Aorta (tissue), 5 donors: ENCODE results near the gene DENND1A. TPM values are rescaled to one million over a fixed set of nuclear protein-coding genes. Genes with fewer than 3 reads are reported as not detected.

Experiments
- ATAC-seq: fragments of 200-7000 bp; cut with Tn5 transposase; one replicate; pipeline ENCODE4 v1.9.1; 2022; ENCODE audit warnings: moderate library complexity; ENCODE audit not compliant: low FRiP score
- DNase-seq, 2 donors: peaks; one replicate each; pipeline ENCODE4 v3.0.0-alpha.2; 2020
- H3K27ac ChIP-seq, 2 donors: one replicate each; pipeline ENCODE4 v1.5.1; 2013; ENCODE audit warnings: low read length in 2 of 2, mild to moderate bottlenecking in 2 of 2, moderate library complexity in 2 of 2, control low read depth in 1 of 2, inconsistent platforms in 1 of 2, low read depth in 1 of 2
- H3K27me3 ChIP-seq, 2 donors: one replicate each; pipeline ENCODE4 v1.6.1; 2013; ENCODE audit warnings: control low read depth in 1 of 2, low read length in 1 of 2, mild to moderate bottlenecking in 1 of 2, moderate library complexity in 1 of 2; ENCODE audit not compliant: insufficient read depth in 2 of 2, control insufficient read depth in 1 of 2
- H3K36me3 ChIP-seq, 2 donors: one replicate each; pipeline ENCODE4 v1.6.1; 2013; ENCODE audit warnings: control low read depth in 1 of 2, low read length in 1 of 2, mild to moderate bottlenecking in 1 of 2; ENCODE audit not compliant: insufficient read depth in 2 of 2, control insufficient read depth in 1 of 2
- H3K4me1 ChIP-seq, 2 donors: one replicate each; pipeline ENCODE4 v1.6.1; 2013; ENCODE audit warnings: low read length in 2 of 2, control low read depth in 1 of 2, mild to moderate bottlenecking in 1 of 2, moderate library complexity in 1 of 2; ENCODE audit not compliant: insufficient read depth in 2 of 2, control insufficient read depth in 1 of 2
- H3K4me3 ChIP-seq, 2 donors: one replicate each; pipeline ENCODE4 v1.5.1; 2013; ENCODE audit warnings: low read length in 2 of 2, control low read depth in 1 of 2, mild to moderate bottlenecking in 1 of 2
- H3K9me3 ChIP-seq: one replicate; pipeline ENCODE4 v1.6.1; 2013; ENCODE audit warnings: mild to moderate bottlenecking, low read length; ENCODE audit not compliant: control insufficient read depth
- WGBS, 2 donors: extraction: QIAGEN DNeasy Blood & Tissue Kit; methylation state at CpG; one replicate each; pipeline ENCODE4 v1.1.7; 2013; 5-methylcytosine and 5-hydroxymethylcytosine counted together
- intact Hi-C, 2 donors: fragments of 100-400 bp; cut with DNase I; formaldehyde crosslinking; loops; one replicate each; pipeline versions ENCODE4 v1.14.2 to v1.15.0; 2022
- polyA plus RNA-seq, 2 donors: library from polyadenylated mRNA; stranded (reverse); fragments of 200-250 nt; gene quantifications; one replicate each; pipeline ENCODE4 v1.2.3, GENCODE V29; 2013
- total RNA-seq, 2 donors: library from RNA; stranded (reverse); fragmentation: NEBNext Ultra II Directional; extraction: Animal tissue kit (Norgen Biotek cat#: 25700); gene quantifications; one replicate each; pipeline ENCODE4 v1.2.1, GENCODE V29; 2021
- donor health status: healthy with polysubstance abuse.
- donor health status: Bipolar disorder and iron deficiency.
- donor health status: DM: no; HTN: no; CAD: no.
- donor health status: DM: no; HTN: no; CAD: no.
- donor health status: DM: yes; HTN: yes; CAD: no.

The DENND1A gene
- total and polyA plus RNA-seq, 4 donors = 6.9 to 31.4 (median 15.3) TPM

GRCh38 chr9:123447934-123448646 lies 481.8 kb downstream of the DENND1A start:
- H3K4me3 ChIP-seq = no peak overlapping the region
- 94% methylated on average over 9 of the region's 9 CpGs for WGBS, 2 donors
- ATAC-seq (no peak), DNase-seq (no peak)
- no peaks in the 10 kb centered on the region for H3K36me3 ChIP-seq
- H3K27me3 ChIP-seq = no peaks in the 10 kb centered on the region
- no peaks in the 10 kb centered on the region for H3K4me1 ChIP-seq
- no peak overlapping the region for H3K27ac ChIP-seq
- intact Hi-C loops = no loop called here
- no peaks in the 10 kb centered on the region for H3K9me3 ChIP-seq

DNA sequence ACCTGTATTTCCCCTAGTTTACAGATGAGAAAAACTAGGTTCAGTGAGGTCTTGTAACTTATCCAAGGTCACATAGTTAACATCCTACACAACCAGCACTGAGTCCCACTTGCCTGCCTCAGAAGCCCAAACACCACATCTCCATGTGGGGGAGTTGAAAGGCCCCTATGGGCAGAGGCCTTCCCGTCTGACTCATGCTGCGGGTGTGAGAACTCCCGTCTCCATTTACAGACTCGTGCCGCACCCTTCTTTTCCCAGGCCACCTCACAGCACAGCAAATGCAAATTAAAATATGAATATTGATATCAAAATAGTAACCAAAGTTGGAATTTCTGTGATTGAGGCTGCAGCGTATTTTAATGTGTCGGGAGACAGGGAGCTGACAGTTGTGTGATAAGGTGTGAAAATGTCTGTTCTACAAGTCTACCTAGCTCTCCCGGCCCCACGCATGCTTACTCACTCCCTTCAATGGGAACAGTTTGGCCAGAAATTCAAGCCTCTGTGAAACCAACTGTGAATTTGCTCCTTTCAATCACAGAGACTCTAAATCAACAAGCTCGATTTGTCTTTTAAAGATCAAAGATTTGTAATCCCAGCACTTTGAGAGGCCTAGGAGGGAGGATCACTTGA lies 483.8 kb downstream of the DENND1A start:
- no peak for DNase-seq
- H3K9me3 ChIP-seq = no peaks in the 10 kb centered on the region

GRCh38 chr9:123445116-123445515 lies 484.8 kb downstream of the DENND1A start:
- no peak overlapping the region for H3K4me3 ChIP-seq
- no peaks in the 10 kb centered on the region for H3K27me3 ChIP-seq
- no peaks in the 10 kb centered on the region for H3K9me3 ChIP-seq
- 96 to 97% methylated on average over 7 of the region's 7 CpGs for WGBS, 2 donors
- H3K27ac ChIP-seq = no peak overlapping the region
- ATAC-seq (no peak), DNase-seq (no peak)
- no peaks in the 10 kb centered on the region for H3K36me3 ChIP-seq
- H3K4me1 ChIP-seq = no peaks in the 10 kb centered on the region
- intact Hi-C loops = no loop called here

More for the DNA sequence above, 483.8 kb downstream of the DENND1A start:
- H3K4me3 ChIP-seq = no peak overlapping the region
- H3K36me3 ChIP-seq = no peaks in the 10 kb centered on the region
- H3K4me1 ChIP-seq = no peaks in the 10 kb centered on the region
- H3K27me3 ChIP-seq = no peaks in the 10 kb centered on the region
- no peak for ATAC-seq
- WGBS, 2 donors = 91 to 95% methylated on average over 10 of the region's 10 CpGs
- intact Hi-C loops = no loop called here
- no peak overlapping the region for H3K27ac ChIP-seq

DNA sequence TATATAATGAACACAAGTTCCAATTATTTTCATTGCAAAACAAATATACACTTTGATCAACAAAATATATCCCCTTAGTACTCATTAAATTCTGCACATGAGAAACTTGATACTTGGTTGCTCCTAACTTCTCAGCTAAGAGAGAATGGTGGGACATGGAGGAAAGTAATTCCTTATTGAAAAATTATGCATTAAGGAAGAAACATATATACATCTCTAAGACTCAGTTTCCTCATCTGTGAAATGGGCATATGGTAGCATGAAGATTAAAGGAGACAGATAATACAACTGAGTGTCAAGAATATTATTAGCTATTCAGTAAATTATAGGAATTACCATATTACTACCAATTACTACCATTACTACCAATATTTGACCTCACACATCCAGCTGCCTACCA lies 488.2 kb downstream of the DENND1A start:
- H3K4me3 ChIP-seq = no peak overlapping the region
- no peaks in the 10 kb centered on the region for H3K4me1 ChIP-seq
- DNase-seq (no peak), ATAC-seq (no peak)
- no peaks in the 10 kb centered on the region for H3K27me3 ChIP-seq
- H3K36me3 ChIP-seq = no peaks in the 10 kb centered on the region
- H3K27ac ChIP-seq = no peak overlapping the region
- intact Hi-C loops = no loop called here
- no peaks in the 10 kb centered on the region for H3K9me3 ChIP-seq

DNA sequence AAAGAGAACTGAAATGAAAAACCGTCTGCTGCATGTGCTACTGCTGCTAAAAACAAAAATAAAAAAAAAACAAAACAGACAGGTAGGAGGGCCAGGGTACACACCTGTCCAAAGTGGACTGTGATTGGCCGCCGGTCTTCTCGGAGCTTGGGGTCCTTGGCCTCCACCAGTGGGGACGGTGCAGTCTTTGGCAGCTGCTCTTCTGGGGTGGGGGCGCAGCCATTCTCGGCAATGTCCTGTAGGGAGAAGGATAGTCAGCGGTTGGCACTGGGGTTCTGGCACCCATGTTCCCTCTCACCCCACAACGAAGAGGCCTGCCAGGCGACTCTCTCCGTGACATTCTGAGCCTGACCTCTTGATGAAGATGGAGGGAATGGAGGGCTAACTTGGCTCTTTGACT lies 489.7 kb downstream of the DENND1A start:
- WGBS, 2 donors = 92 to 95% methylated on average over 11 of the region's 11 CpGs
- ATAC-seq (no peak), DNase-seq (peak in 1 of 2 donors; percentile 59)
- no peaks in the 10 kb centered on the region for H3K27me3 ChIP-seq
- H3K9me3 ChIP-seq = no peaks in the 10 kb centered on the region
- H3K27ac ChIP-seq = no peak overlapping the region
- H3K36me3 ChIP-seq = peaks cover 0 to 2% of the 10 kb centered on the region in 2 donors
- no peak overlapping the region for H3K4me3 ChIP-seq
- no peaks in the 10 kb centered on the region for H3K4me1 ChIP-seq
- intact Hi-C loops = no loop called here

DNA sequence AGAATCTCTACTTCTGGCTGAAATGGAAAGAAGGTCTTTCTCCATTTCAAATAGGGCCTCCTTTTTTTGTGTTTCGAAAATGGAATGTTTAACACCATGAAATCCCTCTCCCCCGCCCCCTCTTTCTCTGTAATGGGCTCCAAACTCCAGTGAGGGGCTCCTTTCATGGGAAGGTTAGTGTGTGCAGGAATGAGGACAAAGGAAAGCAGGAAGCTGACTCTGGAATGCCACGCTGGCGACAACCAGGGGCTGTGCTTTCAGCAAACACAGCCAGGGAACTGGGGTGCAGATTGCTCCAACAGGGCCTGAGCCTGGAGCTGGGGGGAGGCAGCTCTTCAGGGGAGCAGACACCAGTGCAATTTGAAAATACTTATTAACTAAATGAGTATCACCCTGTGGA lies 491.1 kb downstream of the DENND1A start:
- WGBS, 2 donors = 65 to 77% methylated on average over 4 of the region's 4 CpGs
- no peak overlapping the region for H3K4me3 ChIP-seq
- H3K9me3 ChIP-seq = no peaks in the 10 kb centered on the region
- no peak for ATAC-seq
- DNase-seq = peak in 1 of 2 donors; percentile 25
- H3K27ac ChIP-seq = no peak overlapping the region
- peaks cover 0 to 2% of the 10 kb centered on the region in 2 donors for H3K36me3 ChIP-seq
- H3K27me3 ChIP-seq = no peaks in the 10 kb centered on the region
- no peaks in the 10 kb centered on the region for H3K4me1 ChIP-seq
- intact Hi-C loops = no loop called here

- 65 to 70% methylated on average over 8 of the region's 8 CpGs for WGBS, 2 donors
- Histone ChIP-seq H3K36me3 (peaks cover 0 to 2% of the 10 kb centered on the region in 2 donors), H3K9me3 (no peaks in the 10 kb centered on the region), H3K4me3 (no peak overlapping the region), H3K27me3 (no peaks in the 10 kb centered on the region), H3K27ac (no peak overlapping the region), H3K4me1 (no peaks in the 10 kb centered on the region)
- no peak for ATAC-seq
- intact Hi-C loops = no loop called here
- DNase-seq = peak in 1 of 2 donors; percentile 21
Measured at GRCh38 chr9:123438321-123438720, 491.6 kb downstream of the DENND1A start.

DNA sequence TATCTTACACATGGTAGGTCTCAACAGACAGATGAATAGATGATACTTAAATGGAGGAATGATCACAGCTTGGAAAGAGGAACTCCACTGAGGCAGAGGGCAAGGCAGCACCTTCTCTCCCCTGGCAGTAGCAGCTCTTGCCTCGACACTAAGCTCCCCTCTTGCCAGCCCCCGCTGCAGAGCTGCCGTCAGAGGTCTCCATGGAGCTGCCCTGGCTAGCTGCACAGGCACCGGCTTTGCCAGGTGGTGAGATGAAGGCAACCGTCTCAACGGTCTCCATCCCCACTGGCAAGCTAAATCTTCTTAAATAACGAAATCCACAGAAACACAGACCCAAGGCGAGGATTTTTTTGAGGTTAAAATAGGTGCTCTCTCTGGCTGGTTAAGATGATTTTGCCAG lies 492.7 kb downstream of the DENND1A start:
- peak in 1 of 2 donors; percentile 66 for DNase-seq
- intact Hi-C loops = no loop called here
- Histone ChIP-seq H3K27me3 (no peaks in the 10 kb centered on the region), H3K27ac (no peak overlapping the region), H3K4me3 (no peak overlapping the region), H3K36me3 (peaks cover 0 to 2% of the 10 kb centered on the region in 2 donors), H3K4me1 (no peaks in the 10 kb centered on the region), H3K9me3 (no peaks in the 10 kb centered on the region)
- no peak for ATAC-seq
- WGBS, 2 donors = 94 to 95% methylated on average over 8 of the region's 8 CpGs

DNA sequence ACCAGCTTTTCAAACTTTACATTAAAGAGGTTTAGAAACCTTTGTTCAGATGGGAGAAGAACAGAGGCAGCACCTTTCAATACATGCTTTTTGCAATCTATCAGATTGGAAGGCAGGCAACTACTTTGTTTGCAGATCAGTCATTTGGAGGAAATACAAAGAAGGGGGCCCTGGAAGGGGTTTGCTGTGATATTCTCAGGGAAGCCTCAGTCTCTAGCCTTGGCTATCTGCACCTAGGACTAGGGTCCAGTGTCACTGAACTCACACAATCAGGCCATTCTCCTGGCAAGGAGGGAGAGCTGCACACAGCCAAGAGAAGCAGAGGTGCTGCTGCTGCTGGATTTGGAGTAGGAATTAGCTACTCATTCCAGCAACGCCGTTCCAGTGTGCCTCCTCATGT lies 494.5 kb downstream of the DENND1A start:
- intact Hi-C loops = no loop called here
- H3K4me3 ChIP-seq = no peak overlapping the region
- no peaks in the 10 kb centered on the region for H3K9me3 ChIP-seq
- 81 to 84% methylated on average over 2 of the region's 2 CpGs for WGBS, 2 donors
- no peak for DNase-seq
- H3K27me3 ChIP-seq = no peaks in the 10 kb centered on the region
- H3K4me1 ChIP-seq = no peaks in the 10 kb centered on the region
- peaks cover 0 to 4% of the 10 kb centered on the region in 2 donors for H3K36me3 ChIP-seq
- H3K27ac ChIP-seq = no peak overlapping the region
- ATAC-seq = no peak
